HepG2 (cell line): ENCODE measurements around the gene TMEM107. TPM values are rescaled to one million over a fixed set of nuclear protein-coding genes. Genes with fewer than 3 reads are reported as not detected.

ENCODE experiments used
- ADNP ChIP-seq: sonication (generic); formaldehyde crosslinking; IDR thresholded peaks from 2 replicates; pipeline ENCODE4 v1.4.0; 2020; ENCODE audit warnings: missing genetic modification reagents
- ATAD3A ChIP-seq: sonication (generic); formaldehyde crosslinking; IDR thresholded peaks from 2 replicates; pipeline ENCODE4 v1.4.0; 2020; ENCODE audit warnings: missing genetic modification reagents
- CREB1 ChIP-seq, 2 experiments: fragments of 450-650 bp in 1 of 2; IDR thresholded peaks; 2 replicates each; pipeline ENCODE4 v1.6.1; 2016 to 2017; ENCODE audit warnings: control low read depth in 1 of 2, mild to moderate bottlenecking in 1 of 2, missing compliant biosample characterization in 1 of 2, missing genetic modification characterization in 1 of 2
- JUN ChIP-seq: sonication (generic); formaldehyde crosslinking; IDR thresholded peaks from 2 replicates; pipeline ENCODE4 v1.4.0; 2020; ENCODE audit warnings: mild to moderate bottlenecking, missing genetic modification reagents
- PCBP1 ChIP-seq: fragments of 200-400 bp; formaldehyde crosslinking; IDR thresholded peaks from 2 replicates; pipeline ENCODE4 v1.6.1; 2017; ENCODE audit warnings: mild to moderate bottlenecking, low read depth, low read length, borderline replicate concordance
- POGZ ChIP-seq: sonication (generic); formaldehyde crosslinking; IDR thresholded peaks from 2 replicates; pipeline ENCODE4 v1.4.0; 2020; ENCODE audit warnings: mild to moderate bottlenecking, missing genetic modification reagents
- POLR2AphosphoS5 ChIP-seq: IDR thresholded peaks from 2 replicates; pipeline ENCODE4 v1.6.1; 2012; ENCODE audit warnings: low read depth, low read length
- ZBTB1 ChIP-seq: sonication (generic); formaldehyde crosslinking; IDR thresholded peaks from 2 replicates; pipeline ENCODE4 v1.4.0; 2020; ENCODE audit warnings: missing genetic modification reagents, borderline replicate concordance
- ZNF12 ChIP-seq: sonication (generic); formaldehyde crosslinking; IDR thresholded peaks from 2 replicates; pipeline ENCODE4 v1.5.0; 2020; ENCODE audit warnings: missing genetic modification reagents
- ZNF331 ChIP-seq: sonication (generic); formaldehyde crosslinking; IDR thresholded peaks from 2 replicates; pipeline ENCODE4 v1.4.0; 2020; ENCODE audit warnings: missing genetic modification reagents
- ZNF615 ChIP-seq: sonication (generic); formaldehyde crosslinking; IDR thresholded peaks from 2 replicates; pipeline ENCODE4 v1.5.0; 2020; ENCODE audit warnings: mild to moderate bottlenecking, missing genetic modification reagents, borderline replicate concordance
- polyA plus RNA-seq, 8 experiments: library from polyadenylated mRNA; depleted of rRNA in 3 of 8; stranded (reverse) in 7 of 8; unstranded in 1 of 8; fragments of >200 nt; fragmentation: Illumina TruSeq in 4 of 8; extraction: Trizol in 4 of 8; gene quantifications; 2 replicates each; pipeline versions ENCODE4 v1.2.1 to v1.2.3, GENCODE V29; 2011 to 2016; ENCODE audit warnings: low read depth in 4 of 8, missing spikeins in 1 of 8, mixed read lengths in 1 of 8; ENCODE audit not compliant: insufficient read depth in 1 of 8
- total RNA-seq, 5 experiments: library from RNA; depleted of rRNA; stranded (reverse); fragments of >200 nt; fragmentation: Illumina TruSeq; extraction: Trizol; gene quantifications; 2 replicates each; pipeline ENCODE4 v1.2.3, GENCODE V29; 2016; ENCODE audit warnings: low read depth in 1 of 5
- TF ChIP-seq, protein P1 (sequence below): sonication (generic); formaldehyde crosslinking; IDR thresholded peaks from 2 replicates; pipeline ENCODE4 v1.4.0; 2020; ENCODE audit warnings: mild to moderate bottlenecking, missing genetic modification reagents
- TF ChIP-seq, protein P2 (sequence below): sonication (generic); formaldehyde crosslinking; IDR thresholded peaks from 2 replicates; pipeline ENCODE4 v1.4.0; 2020; ENCODE audit warnings: missing genetic modification reagents
- TF ChIP-seq, protein P3 (sequence below): sonication (generic); formaldehyde crosslinking; IDR thresholded peaks from 2 replicates; pipeline ENCODE4 v1.8.0; 2023; ENCODE audit warnings: mild to moderate bottlenecking, missing genetic modification reagents
- TF ChIP-seq, protein P4 (sequence below): sonication (generic); formaldehyde crosslinking; IDR thresholded peaks from 2 replicates; pipeline ENCODE4 v1.4.0; 2020; ENCODE audit warnings: mild to moderate bottlenecking, missing genetic modification reagents

The TMEM107 gene
- total and polyA plus RNA-seq, 2 of the 13 experiments (the other 11 are each of a cell fraction or from before 2014, with no cell fraction given) = 7.2 to 15.3 TPM

DNA sequence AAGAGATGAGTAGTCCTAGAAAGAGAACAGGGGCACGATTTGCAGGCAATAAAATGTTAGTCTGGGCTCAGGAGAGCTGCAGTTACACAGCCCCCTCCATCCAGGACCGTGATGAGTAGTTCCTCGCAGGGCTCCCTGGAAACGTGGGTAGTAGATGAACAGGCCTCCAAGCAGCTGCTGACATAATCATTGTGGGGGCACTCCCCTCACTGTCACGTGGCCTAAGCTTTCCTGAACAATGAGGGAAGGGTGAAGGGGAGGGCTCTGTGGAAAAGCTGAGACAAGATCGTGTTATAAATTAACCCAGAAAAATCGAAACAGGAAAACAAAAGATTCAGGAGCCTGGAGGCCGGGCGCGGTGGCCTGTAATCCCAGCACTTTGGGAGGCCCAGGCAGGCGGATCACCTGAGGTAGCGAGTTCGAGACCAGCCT, 22.6 kb downstream of the TMEM107 start (continued):
- TF ChIP-seq, protein P1, sequence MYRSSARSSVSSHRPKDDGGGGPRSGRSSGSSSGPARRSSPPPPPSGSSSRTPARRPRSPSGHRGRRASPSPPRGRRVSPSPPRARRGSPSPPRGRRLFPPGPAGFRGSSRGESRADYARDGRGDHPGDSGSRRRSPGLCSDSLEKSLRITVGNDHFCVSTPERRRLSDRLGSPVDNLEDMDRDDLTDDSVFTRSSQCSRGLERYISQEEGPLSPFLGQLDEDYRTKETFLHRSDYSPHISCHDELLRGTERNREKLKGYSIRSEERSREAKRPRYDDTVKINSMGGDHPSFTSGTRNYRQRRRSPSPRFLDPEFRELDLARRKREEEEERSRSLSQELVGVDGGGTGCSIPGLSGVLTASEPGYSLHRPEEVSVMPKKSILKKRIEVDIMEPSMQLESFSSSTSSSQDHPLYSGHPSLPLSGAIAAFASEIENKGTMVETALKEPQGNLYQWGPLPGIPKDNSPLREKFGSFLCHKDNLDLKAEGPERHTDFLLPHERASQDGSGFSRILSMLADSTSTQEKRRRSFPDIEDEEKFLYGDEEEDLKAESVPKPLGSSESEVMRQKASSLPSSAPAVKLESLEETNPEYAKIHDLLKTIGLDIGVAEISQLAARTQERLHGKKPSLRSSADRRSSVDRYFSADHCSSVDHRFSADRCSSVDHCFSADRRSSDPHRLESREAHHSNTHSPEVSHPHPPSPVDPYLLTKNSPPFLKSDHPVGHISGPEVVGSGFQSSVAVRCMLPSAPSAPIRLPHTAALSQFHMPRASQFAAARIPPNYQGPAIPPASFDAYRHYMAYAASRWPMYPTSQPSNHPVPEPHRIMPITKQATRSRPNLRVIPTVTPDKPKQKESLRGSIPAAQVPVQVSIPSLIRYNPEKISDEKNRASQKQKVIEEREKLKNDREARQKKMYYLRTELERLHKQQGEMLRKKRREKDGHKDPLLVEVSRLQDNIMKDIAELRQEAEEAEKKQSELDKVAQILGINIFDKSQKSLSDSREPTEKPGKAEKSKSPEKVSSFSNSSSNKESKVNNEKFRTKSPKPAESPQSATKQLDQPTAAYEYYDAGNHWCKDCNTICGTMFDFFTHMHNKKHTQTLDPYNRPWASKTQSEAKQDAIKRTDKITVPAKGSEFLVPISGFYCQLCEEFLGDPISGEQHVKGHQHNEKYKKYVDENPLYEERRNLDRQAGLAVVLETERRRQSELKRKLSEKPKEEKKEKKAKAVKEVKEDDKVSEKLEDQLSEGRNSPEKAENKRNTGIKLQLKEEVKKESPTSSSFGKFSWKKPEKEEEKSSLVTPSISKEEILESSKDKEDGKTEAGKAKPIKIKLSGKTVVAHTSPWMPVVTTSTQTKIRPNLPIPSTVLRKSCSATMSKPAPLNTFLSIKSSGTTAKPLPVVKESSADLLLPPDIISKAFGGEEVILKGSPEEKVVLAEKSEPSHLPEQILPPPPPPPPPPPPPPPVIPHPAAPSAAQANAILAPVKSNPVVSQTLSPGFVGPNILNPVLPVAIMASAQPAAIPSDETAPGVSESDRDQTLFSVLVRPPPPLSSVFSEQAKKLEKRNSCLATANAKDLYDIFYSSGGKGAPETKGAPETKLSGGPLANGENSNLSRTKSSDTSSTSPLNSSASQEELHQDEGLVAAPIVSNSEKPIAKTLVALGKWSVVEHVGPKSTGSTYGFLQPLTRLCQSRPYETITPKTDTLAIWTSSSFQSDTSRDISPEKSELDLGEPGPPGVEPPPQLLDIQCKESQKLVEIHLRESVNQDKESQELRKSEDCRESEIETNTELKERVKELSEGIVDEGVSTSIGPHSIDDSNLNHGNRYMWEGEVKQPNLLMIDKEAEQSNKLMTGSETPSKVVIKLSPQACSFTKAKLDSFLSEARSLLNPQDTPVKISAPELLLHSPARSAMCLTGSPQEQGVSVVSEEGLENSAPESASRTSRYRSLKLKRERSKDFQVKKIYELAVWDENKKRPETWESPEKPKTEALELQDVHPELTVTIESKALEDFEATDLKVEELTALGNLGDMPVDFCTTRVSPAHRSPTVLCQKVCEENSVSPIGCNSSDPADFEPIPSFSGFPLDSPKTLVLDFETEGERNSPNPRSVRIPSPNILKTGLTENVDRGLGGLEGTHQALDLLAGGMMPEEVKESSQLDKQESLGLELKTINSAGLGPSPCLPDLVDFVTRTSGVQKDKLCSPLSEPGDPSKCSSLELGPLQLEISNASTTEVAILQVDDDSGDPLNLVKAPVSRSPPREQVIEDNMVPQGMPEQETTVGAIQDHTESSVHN (CRISPR knock-in tag) = no peak
- TF ChIP-seq ZBTB1 (CRISPR knock-in tag) = no peak
- TF ChIP-seq JUN (CRISPR knock-in tag) = no peak
- no peak for TF ChIP-seq ATAD3A
- TF ChIP-seq POLR2AphosphoS5 = no peak
- TF ChIP-seq, protein P2, sequence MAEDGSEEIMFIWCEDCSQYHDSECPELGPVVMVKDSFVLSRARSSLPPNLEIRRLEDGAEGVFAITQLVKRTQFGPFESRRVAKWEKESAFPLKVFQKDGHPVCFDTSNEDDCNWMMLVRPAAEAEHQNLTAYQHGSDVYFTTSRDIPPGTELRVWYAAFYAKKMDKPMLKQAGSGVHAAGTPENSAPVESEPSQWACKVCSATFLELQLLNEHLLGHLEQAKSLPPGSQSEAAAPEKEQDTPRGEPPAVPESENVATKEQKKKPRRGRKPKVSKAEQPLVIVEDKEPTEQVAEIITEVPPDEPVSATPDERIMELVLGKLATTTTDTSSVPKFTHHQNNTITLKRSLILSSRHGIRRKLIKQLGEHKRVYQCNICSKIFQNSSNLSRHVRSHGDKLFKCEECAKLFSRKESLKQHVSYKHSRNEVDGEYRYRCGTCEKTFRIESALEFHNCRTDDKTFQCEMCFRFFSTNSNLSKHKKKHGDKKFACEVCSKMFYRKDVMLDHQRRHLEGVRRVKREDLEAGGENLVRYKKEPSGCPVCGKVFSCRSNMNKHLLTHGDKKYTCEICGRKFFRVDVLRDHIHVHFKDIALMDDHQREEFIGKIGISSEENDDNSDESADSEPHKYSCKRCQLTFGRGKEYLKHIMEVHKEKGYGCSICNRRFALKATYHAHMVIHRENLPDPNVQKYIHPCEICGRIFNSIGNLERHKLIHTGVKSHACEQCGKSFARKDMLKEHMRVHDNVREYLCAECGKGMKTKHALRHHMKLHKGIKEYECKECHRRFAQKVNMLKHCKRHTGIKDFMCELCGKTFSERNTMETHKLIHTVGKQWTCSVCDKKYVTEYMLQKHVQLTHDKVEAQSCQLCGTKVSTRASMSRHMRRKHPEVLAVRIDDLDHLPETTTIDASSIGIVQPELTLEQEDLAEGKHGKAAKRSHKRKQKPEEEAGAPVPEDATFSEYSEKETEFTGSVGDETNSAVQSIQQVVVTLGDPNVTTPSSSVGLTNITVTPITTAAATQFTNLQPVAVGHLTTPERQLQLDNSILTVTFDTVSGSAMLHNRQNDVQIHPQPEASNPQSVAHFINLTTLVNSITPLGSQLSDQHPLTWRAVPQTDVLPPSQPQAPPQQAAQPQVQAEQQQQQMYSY (CRISPR knock-in tag) = no peak
- no peak for TF ChIP-seq PCBP1
- no peak for TF ChIP-seq ZNF615 (CRISPR knock-in tag)
- peak; percentile 83; the same call in 1 of the 2 replicates for TF ChIP-seq ADNP (CRISPR knock-in tag)
- TF ChIP-seq, protein P3, sequence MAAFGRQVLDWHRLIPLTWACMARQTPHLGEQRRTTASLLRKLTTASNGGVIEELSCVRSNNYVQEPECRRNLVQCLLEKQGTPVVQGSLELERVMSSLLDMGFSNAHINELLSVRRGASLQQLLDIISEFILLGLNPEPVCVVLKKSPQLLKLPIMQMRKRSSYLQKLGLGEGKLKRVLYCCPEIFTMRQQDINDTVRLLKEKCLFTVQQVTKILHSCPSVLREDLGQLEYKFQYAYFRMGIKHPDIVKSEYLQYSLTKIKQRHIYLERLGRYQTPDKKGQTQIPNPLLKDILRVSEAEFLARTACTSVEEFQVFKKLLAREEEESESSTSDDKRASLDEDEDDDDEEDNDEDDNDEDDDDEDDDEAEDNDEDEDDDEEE (CRISPR knock-in tag) = 0 out of 2 replicates have a peak, but pooled peaks have one; percentile 45
- TF ChIP-seq POGZ (CRISPR knock-in tag) = no peak; the same call in 1 of the 2 replicates
- TF ChIP-seq ZNF12 (CRISPR knock-in tag) = 0 out of 2 replicates have a peak, but pooled peaks have one; percentile 37
- TF ChIP-seq ZNF331 (CRISPR knock-in tag) = 0 out of 2 replicates have a peak, but pooled peaks have one; percentile 20
- TF ChIP-seq, protein P4, sequence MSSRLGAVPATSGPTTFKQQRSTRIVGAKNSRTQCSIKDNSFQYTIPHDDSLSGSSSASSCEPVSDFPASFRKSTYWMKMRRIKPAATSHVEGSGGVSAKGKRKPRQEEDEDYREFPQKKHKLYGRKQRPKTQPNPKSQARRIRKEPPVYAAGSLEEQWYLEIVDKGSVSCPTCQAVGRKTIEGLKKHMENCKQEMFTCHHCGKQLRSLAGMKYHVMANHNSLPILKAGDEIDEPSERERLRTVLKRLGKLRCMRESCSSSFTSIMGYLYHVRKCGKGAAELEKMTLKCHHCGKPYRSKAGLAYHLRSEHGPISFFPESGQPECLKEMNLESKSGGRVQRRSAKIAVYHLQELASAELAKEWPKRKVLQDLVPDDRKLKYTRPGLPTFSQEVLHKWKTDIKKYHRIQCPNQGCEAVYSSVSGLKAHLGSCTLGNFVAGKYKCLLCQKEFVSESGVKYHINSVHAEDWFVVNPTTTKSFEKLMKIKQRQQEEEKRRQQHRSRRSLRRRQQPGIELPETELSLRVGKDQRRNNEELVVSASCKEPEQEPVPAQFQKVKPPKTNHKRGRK = no peak
- no peak for TF ChIP-seq CREB1 (IDR thresholded peaks at IDR 0.05)
- TF ChIP-seq CREB1 (CRISPR knock-in tag; IDR thresholded peaks at IDR 0.05) = no peak; the same call in 1 of the 2 replicates
